WTC11 (cell line): ENCODE measurements around the gene EXOSC7. TPM values are rescaled to one million over a fixed set of nuclear protein-coding genes. Genes with fewer than 3 reads are reported as not detected.

Experiments
- ATAC-seq: fragments of 200-7000 bp; cut with Tn5 transposase; 2 replicates; pipeline ENCODE4 v1.10.0; 2021; ENCODE audit warnings: mild to moderate bottlenecking, moderate library complexity
- CTCF ChIA-PET: fragments of 300-600 bp; sonication (Branson Sonifier 250); formaldehyde crosslinking; loops from one replicate; lab custom pipeline; 2021; ENCODE audit warnings: antibody characterized with exemption; lab: Charles Lee
- POLR2A ChIA-PET: fragments of 350-600 bp; sonication (Branson Sonifier 250); formaldehyde crosslinking; loops from one replicate; lab custom pipeline; 2021; ENCODE audit warnings: antibody characterized with exemption; lab: Charles Lee
- DNase-seq: peaks from one replicate; pipeline ENCODE4 v3.0.0; 2021; ENCODE audit warnings: low spot score
- H3K27ac Mint-ChIP-seq: 2 replicates; pipeline ENCODE4 v1.8.0; 2021; ENCODE audit warnings: mixed read lengths
- H3K27me3 Mint-ChIP-seq: 2 replicates; pipeline ENCODE4 v1.8.0; 2021; ENCODE audit warnings: low read depth, mild to moderate bottlenecking, moderate library complexity, mixed read lengths
- H3K36me3 Mint-ChIP-seq: 2 replicates; pipeline ENCODE4 v1.8.0; 2021; ENCODE audit warnings: mixed read lengths
- H3K4me1 Mint-ChIP-seq: 2 replicates; pipeline ENCODE4 v1.8.0; 2022; ENCODE audit warnings: mixed read lengths
- H3K4me3 Mint-ChIP-seq: 2 replicates; pipeline ENCODE4 v1.8.0; 2021; ENCODE audit warnings: mild to moderate bottlenecking, moderate library complexity, mixed read lengths
- H3K9me3 Mint-ChIP-seq: 2 replicates; pipeline ENCODE4 v1.8.0; 2021; ENCODE audit warnings: mixed read lengths
- AFF4 ChIP-seq: sonication (generic); formaldehyde crosslinking; IDR thresholded peaks from 2 replicates; pipeline ENCODE4 v1.8.1; 2023; ENCODE audit warnings: mild to moderate bottlenecking, missing genetic modification reagents, borderline replicate concordance
- FOXP1 ChIP-seq: sonication (generic); formaldehyde crosslinking; IDR thresholded peaks from 2 replicates; pipeline ENCODE4 v1.8.0; 2022; ENCODE audit warnings: missing genetic modification reagents, mild to moderate bottlenecking, moderate library complexity, borderline replicate concordance
- FOXP4 ChIP-seq: sonication (generic); formaldehyde crosslinking; IDR thresholded peaks from 2 replicates; pipeline ENCODE4 v1.8.0; 2022; ENCODE audit warnings: mild to moderate bottlenecking, missing genetic modification reagents
- GABPB1 ChIP-seq: sonication (generic); formaldehyde crosslinking; IDR thresholded peaks from 2 replicates; pipeline ENCODE4 v1.8.1; 2023; ENCODE audit warnings: mild to moderate bottlenecking, missing genetic modification reagents
- GRHL2 ChIP-seq: fragments of 250-450 bp; sonication (Bioruptor Pico); IDR thresholded peaks from 2 replicates; pipeline ENCODE4 v1.8.0; 2022; ENCODE audit warnings: mild to moderate bottlenecking, moderate library complexity; ENCODE audit not compliant: insufficient replicate concordance, severe bottlenecking
- HMGXB4 ChIP-seq: sonication (generic); formaldehyde crosslinking; IDR thresholded peaks from 2 replicates; pipeline ENCODE4 v1.8.1; 2023; ENCODE audit warnings: mild to moderate bottlenecking, moderate library complexity, missing genetic modification reagents
- KAT7 ChIP-seq: sonication (generic); formaldehyde crosslinking; IDR thresholded peaks from 2 replicates; pipeline ENCODE4 v1.8.1; 2023; ENCODE audit warnings: missing genetic modification reagents, mild to moderate bottlenecking, borderline replicate concordance
- NFYB ChIP-seq: sonication (generic); formaldehyde crosslinking; conservative IDR thresholded peaks from 2 replicates; pipeline ENCODE4 v1.8.0; 2022; ENCODE audit warnings: low read depth, missing genetic modification reagents
- NR3C1 ChIP-seq: sonication (generic); formaldehyde crosslinking; conservative IDR thresholded peaks from 2 replicates; pipeline ENCODE4 v1.8.1; 2023; ENCODE audit warnings: low read depth, mild to moderate bottlenecking, missing genetic modification reagents
- OVOL2 ChIP-seq: fragments of 250-450 bp; sonication (Bioruptor Pico); IDR thresholded peaks from 2 replicates; pipeline ENCODE4 v1.9.0; 2021; ENCODE audit warnings: mild to moderate bottlenecking, borderline replicate concordance
- PRRX2 ChIP-seq: fragments of 250-450 bp; sonication (Bioruptor Pico); IDR thresholded peaks from 2 replicates; pipeline ENCODE4 v1.8.0; 2021; ENCODE audit warnings: mild to moderate bottlenecking
- RORB ChIP-seq: fragments of 250-450 bp; sonication (Bioruptor Pico); IDR thresholded peaks from 2 replicates; pipeline ENCODE4 v1.9.0; 2021; ENCODE audit warnings: mild to moderate bottlenecking
- SP1 ChIP-seq: sonication (generic); formaldehyde crosslinking; conservative IDR thresholded peaks from 2 replicates; pipeline ENCODE4 v1.8.1; 2022; ENCODE audit warnings: missing genetic modification reagents
- USF2 ChIP-seq: sonication (generic); formaldehyde crosslinking; IDR thresholded peaks from 2 replicates; pipeline ENCODE4 v1.8.1; 2023; ENCODE audit warnings: mild to moderate bottlenecking, missing genetic modification reagents, moderate library complexity
- ZNF121 ChIP-seq: sonication (generic); formaldehyde crosslinking; IDR thresholded peaks from 2 replicates; pipeline ENCODE4 v1.8.0; 2023; ENCODE audit warnings: missing genetic modification reagents
- ZNF232 ChIP-seq: sonication (generic); formaldehyde crosslinking; IDR thresholded peaks from 2 replicates; pipeline ENCODE4 v1.8.0; 2022; ENCODE audit warnings: mild to moderate bottlenecking, missing genetic modification reagents
- ZNF281 ChIP-seq: sonication (generic); formaldehyde crosslinking; IDR thresholded peaks from 2 replicates; pipeline ENCODE4 v1.8.0; 2023; ENCODE audit warnings: mild to moderate bottlenecking, missing genetic modification reagents
- ZNF317 ChIP-seq: sonication (generic); formaldehyde crosslinking; IDR thresholded peaks from 2 replicates; pipeline ENCODE4 v1.8.1; 2023; ENCODE audit warnings: low read depth, mild to moderate bottlenecking, moderate library complexity, missing genetic modification reagents, borderline replicate concordance
- ZSCAN18 ChIP-seq: fragments of 250-450 bp; sonication (Bioruptor Pico); IDR thresholded peaks from 2 replicates; pipeline ENCODE4 v2.1.2; 2022; ENCODE audit warnings: mild to moderate bottlenecking, moderate library complexity
- total RNA-seq: library from RNA; stranded (reverse); gene quantifications from 3 replicates; pipeline ENCODE4 v1.2.3, GENCODE V29; 2021

Gene EXOSC7
- total RNA-seq, 1 experiment from 2014 or later, result 85.7 TPM

GRCh38 chr3:45002720-45003119 is 26.7 kb downstream of the EXOSC7 start (continued):
- no peak for TF ChIP-seq ZNF281
- TF ChIP-seq, all 79 proteins: peak for 0

- H3K4me3 Mint-ChIP-seq, result no peak overlapping the region
- ChIA-PET CTCF (interaction anchor here (2.4 kb wide), 1 partner anchor 11 kb away, joined by 8 read pairs; no protein-coding TSS in a partner anchor), POLR2A (no interaction called here)
- no peaks in the 10 kb centered on the region for H3K27me3 Mint-ChIP-seq
- peaks cover 81% of the 10 kb centered on the region for H3K36me3 Mint-ChIP-seq
- no peaks in the 10 kb centered on the region for H3K4me1 Mint-ChIP-seq
- ATAC-seq, result no peak
- H3K9me3 Mint-ChIP-seq, result peaks cover 26% of the 10 kb centered on the region
- no peak for DNase-seq
- no peak for TF ChIP-seq GABPB1 (CRISPR knock-in tag)
- no peak for TF ChIP-seq OVOL2
- no peak for TF ChIP-seq FOXP1 (CRISPR knock-in tag)
- TF ChIP-seq USF2 (CRISPR knock-in tag), result no peak
- TF ChIP-seq PRRX2, result no peak
- no peak for TF ChIP-seq NR3C1
- TF ChIP-seq ZSCAN18, result no peak
- TF ChIP-seq FOXP4 (CRISPR knock-in tag), result no peak
- TF ChIP-seq GRHL2 (CRISPR knock-in tag), result no peak
- TF ChIP-seq HMGXB4 (CRISPR knock-in tag), result no peak
- no peak overlapping the region for H3K27ac Mint-ChIP-seq
These were observed 27.4 kb downstream of the EXOSC7 start for GRCh38 chr3:45003406-45003805.

- DNase-seq, result no peak
- ATAC-seq, result no peak
- Mint-ChIP-seq H3K27me3 (no peaks in the 10 kb centered on the region), H3K4me1 (no peaks in the 10 kb centered on the region), H3K4me3 (no peak overlapping the region), H3K9me3 (peaks cover 26% of the 10 kb centered on the region), H3K36me3 (peaks cover 82% of the 10 kb centered on the region), H3K27ac (no peak overlapping the region)
- CTCF ChIA-PET, result no interaction called here
- POLR2A ChIA-PET, result no interaction called here
- TF ChIP-seq AFF4 (no peak), KAT7 (CRISPR knock-in tag) (no peak), ZNF121 (CRISPR knock-in tag) (no peak), ZNF317 (CRISPR knock-in tag) (no peak), NFYB (no peak), SP1 (CRISPR knock-in tag) (no peak), HMGXB4 (CRISPR knock-in tag) (no peak), RORB (CRISPR knock-in tag) (no peak), ZNF232 (CRISPR knock-in tag) (no peak)
These were observed 27.8 kb downstream of the EXOSC7 start for GRCh38 chr3:45003859-45004258.
